Heart right ventricle (tissue), 16 donors: ENCODE measurements around the gene HCN2. TPM values are rescaled to one million over a fixed set of nuclear protein-coding genes. Genes with fewer than 3 reads are reported as not detected.

Source experiments
- ATAC-seq, 8 donors: fragments of 200-7000 bp; cut with Tn5 transposase; one replicate each; pipeline ENCODE4 v1.9.1; 2020; ENCODE audit warnings: mild to moderate bottlenecking in 8 of 8, moderate library complexity in 8 of 8, moderate number of reproducible peaks in 1 of 8
- DNase-seq, 2 donors: peaks; one replicate each; pipeline ENCODE4 v3.0.0-alpha.2; 2020
- H3K27ac ChIP-seq, 10 donors: fragments of 200-600 bp; sonication (generic) in 2 of 10; one replicate each; pipeline versions ENCODE4 v1.5.0 to v1.8.0; 2020 to 2022; ENCODE audit warnings: mild to moderate bottlenecking in 3 of 10
- H3K27me3 ChIP-seq, 7 donors: fragments of 200-600 bp; one replicate each; pipeline ENCODE4 v1.8.0; 2021 to 2022; ENCODE audit warnings: mild to moderate bottlenecking in 2 of 7
- H3K36me3 ChIP-seq, 9 donors: fragments of 200-600 bp; sonication (generic) in 1 of 9; one replicate each; pipeline versions ENCODE4 v1.5.0 to v1.8.0; 2020 to 2022; ENCODE audit warnings: mild to moderate bottlenecking in 2 of 9
- H3K4me1 ChIP-seq, 9 donors: fragments of 200-600 bp; sonication (generic) in 1 of 9; one replicate each; pipeline versions ENCODE4 v1.5.0 to v1.8.0; 2020 to 2022; ENCODE audit warnings: mild to moderate bottlenecking in 4 of 9
- H3K4me3 ChIP-seq, 10 donors: fragments of 200-600 bp; sonication (generic) in 2 of 10; one replicate each; pipeline versions ENCODE4 v1.5.0 to v1.8.0; 2020 to 2022; ENCODE audit warnings: mild to moderate bottlenecking in 7 of 10, moderate library complexity in 2 of 10
- H3K9me3 ChIP-seq, 11 donors: fragments of 200-600 bp in 10 of 11; sonication (generic) in 2 of 11; one replicate each; pipeline versions ENCODE4 v1.5.0 to v1.8.0; 2013 to 2022; ENCODE audit warnings: mild to moderate bottlenecking in 2 of 11, control low read depth in 1 of 11, moderate library complexity in 1 of 11
- WGBS, 2 donors: extraction: QIAGEN DNeasy Blood & Tissue Kit; methylation state at CpG; one replicate each; pipeline ENCODE4 v1.1.7; 2013; ENCODE audit warnings: inconsistent platforms in 1 of 2; 5-methylcytosine and 5-hydroxymethylcytosine counted together
- intact Hi-C, 10 donors: fragments of 100-400 bp; cut with DNase I; formaldehyde crosslinking; loops; one replicate each; pipeline versions ENCODE4 v1.11.1 to v1.14.2; 2022
- polyA plus RNA-seq, 2 donors: library from polyadenylated mRNA; stranded (reverse); fragments of 200-250 nt; gene quantifications; one replicate each; pipeline ENCODE4 v1.2.3, GENCODE V29; 2013
- total RNA-seq, 10 donors: library from RNA; stranded (reverse); fragmentation: NEBNext Ultra II Directional in 3 of 10; extraction: Animal tissue kit (Norgen Biotek cat#: 25700) in 3 of 10; gene quantifications; one replicate each; pipeline versions ENCODE4 v1.2.1 to v1.2.4, GENCODE V29; 2021 to 2023
- TF ChIP-seq, protein P1 (sequence below), 9 donors: fragments of 200-600 bp; sonication (generic) in 2 of 9; IDR thresholded peaks; one replicate each; pipeline versions ENCODE4 v1.5.0 to v1.8.0; 2021 to 2022; ENCODE audit warnings: antibody characterized with exemption in 9 of 9, mild to moderate bottlenecking in 5 of 9, moderate library complexity in 1 of 9
- donor health status: Arrhythmogenic right ventricular cardiomyopathy.
- donor health status: ischemic (EF 13 %, LVEDD 7.1; RV severe dilation, severe dysfunction).
- donor health status: healthy with polysubstance abuse.
- donor health status: DM: no; HTN: yes; CAD: no.
- donor health status: DM: no; HTN: no; CAD: no.
- donor health status: ischemic (EF 25% LVEDD 6.9; RV normal size, moderate dysfunction).
- donor health status: ischemic (EF 25% LVEDD 5.7; RV mildly dilated, moderate dysfunction).
- donor health status: healthy.
- donor health status: DM: yes; HTN: yes; CAD: no.
- donor health status: Ischemic cardiomyopathy.
- donor health status: ischemic (EF 35%, LVEDD 5.7; RV mildly dilated, moderate dysfunction).
- donor health status: nonischemic (EF 11% LVEDD 7.7; RV severe dilation, severe dysfunction).
- donor health status: DM: yes; HTN: yes; CAD: no.
- donor health status: PGD.
- donor health status: ischemic (EF 29% LVEDD 5.4; RV normal size, mild dysfunction).
- donor health status: nonischemic (EF 23%, LVEDD 6.1; RV moderate dilation, normal function).

The HCN2 gene
- total and polyA plus RNA-seq, 12 donors: 0.90 to 10.7 (median 4.8) TPM

GRCh38 chr19:612941-613340 is 23.3 kb downstream of the HCN2 start:
- no peak overlapping the region for H3K4me3 ChIP-seq
- H3K36me3 ChIP-seq: peaks cover 0 to 12% (median 2%) of the 10 kb centered on the region in 9 donors
- peaks cover 0 to 32% (median 16%) of the 10 kb centered on the region in 9 donors for H3K4me1 ChIP-seq
- WGBS, 2 donors: 77 to 90% methylated on average over 33 of the region's 33 CpGs
- H3K9me3 ChIP-seq: no peaks in the 10 kb centered on the region
- no peak for ATAC-seq
- H3K27ac ChIP-seq: no peak overlapping the region
- TF ChIP-seq, protein P1, sequence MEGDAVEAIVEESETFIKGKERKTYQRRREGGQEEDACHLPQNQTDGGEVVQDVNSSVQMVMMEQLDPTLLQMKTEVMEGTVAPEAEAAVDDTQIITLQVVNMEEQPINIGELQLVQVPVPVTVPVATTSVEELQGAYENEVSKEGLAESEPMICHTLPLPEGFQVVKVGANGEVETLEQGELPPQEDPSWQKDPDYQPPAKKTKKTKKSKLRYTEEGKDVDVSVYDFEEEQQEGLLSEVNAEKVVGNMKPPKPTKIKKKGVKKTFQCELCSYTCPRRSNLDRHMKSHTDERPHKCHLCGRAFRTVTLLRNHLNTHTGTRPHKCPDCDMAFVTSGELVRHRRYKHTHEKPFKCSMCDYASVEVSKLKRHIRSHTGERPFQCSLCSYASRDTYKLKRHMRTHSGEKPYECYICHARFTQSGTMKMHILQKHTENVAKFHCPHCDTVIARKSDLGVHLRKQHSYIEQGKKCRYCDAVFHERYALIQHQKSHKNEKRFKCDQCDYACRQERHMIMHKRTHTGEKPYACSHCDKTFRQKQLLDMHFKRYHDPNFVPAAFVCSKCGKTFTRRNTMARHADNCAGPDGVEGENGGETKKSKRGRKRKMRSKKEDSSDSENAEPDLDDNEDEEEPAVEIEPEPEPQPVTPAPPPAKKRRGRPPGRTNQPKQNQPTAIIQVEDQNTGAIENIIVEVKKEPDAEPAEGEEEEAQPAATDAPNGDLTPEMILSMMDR (IDR thresholded peaks at IDR 0.05): no peak
- H3K27me3 ChIP-seq: peaks cover 0 to 10% (median 0%) of the 10 kb centered on the region in 7 donors
- intact Hi-C loops: no loop called here
- no peak for DNase-seq

- Histone ChIP-seq H3K4me1 (peaks cover 0 to 28% (median 16%) of the 10 kb centered on the region in 9 donors), H3K4me3 (no peak overlapping the region), H3K36me3 (peaks cover 0 to 22% (median 12%) of the 10 kb centered on the region in 9 donors), H3K27me3 (peaks cover 0 to 10% (median 0%) of the 10 kb centered on the region in 7 donors), H3K9me3 (no peaks in the 10 kb centered on the region), H3K27ac (no peak overlapping the region)
- TF ChIP-seq, protein P1 (IDR thresholded peaks at IDR 0.05): no peak
- no peak for ATAC-seq
- DNase-seq: no peak
- 61 to 80% methylated on average over 48 to 54 of the region's 54 CpGs for WGBS, 2 donors
- intact Hi-C loops: no loop called here
Observed at GRCh38 chr19:613732-614567, 24.3 kb downstream of the HCN2 start.

GRCh38 chr19:615619-616018 is 25.9 kb downstream of the HCN2 start:
- Histone ChIP-seq H3K4me1 (peaks cover 0 to 13% (median 9%) of the 10 kb centered on the region in 9 donors), H3K4me3 (no peak overlapping the region), H3K27ac (no peak overlapping the region), H3K9me3 (no peaks in the 10 kb centered on the region), H3K36me3 (peaks cover 0 to 38% (median 26%) of the 10 kb centered on the region in 9 donors), H3K27me3 (peaks cover 0 to 8% (median 0%) of the 10 kb centered on the region in 7 donors)
- ATAC-seq (no peak), DNase-seq (no peak)
- WGBS, 2 donors: 31 to 36% methylated on average over 31 to 33 of the region's 33 CpGs
- TF ChIP-seq, protein P1 (IDR thresholded peaks at IDR 0.05): peak in 2 of 9 donors; percentile 12 to 19
- intact Hi-C loops: no loop called here

- WGBS, 2 donors: 14 to 19% methylated on average over 27 to 80 of the region's 97 CpGs
- intact Hi-C loops: no loop called here
- TF ChIP-seq, protein P1 (IDR thresholded peaks at IDR 0.05): no peak
- peaks cover 0 to 8% (median 0%) of the 10 kb centered on the region in 7 donors for H3K27me3 ChIP-seq
- no peak overlapping the region for H3K4me3 ChIP-seq
- DNase-seq: no peak
- no peak overlapping the region for H3K27ac ChIP-seq
- ATAC-seq: no peak
- peaks cover 0 to 8% (median 3%) of the 10 kb centered on the region in 9 donors for H3K4me1 ChIP-seq
- no peaks in the 10 kb centered on the region for H3K9me3 ChIP-seq
- peaks cover 0 to 41% (median 29%) of the 10 kb centered on the region in 9 donors for H3K36me3 ChIP-seq
Observed at GRCh38 chr19:616062-616700, 26.5 kb downstream of the HCN2 start.
